MM.1S (cell line): ENCODE data around the gene EPB41L3.

Experiments
- EZH2 ChIP-seq: fragments of 300-600 bp; sonication (generic); optimal IDR thresholded peaks from 2 replicates; pipeline ENCODE3; 2017; ENCODE audit warnings: low read depth, mild to moderate bottlenecking, antibody characterized with exemption, low read length, mixed read lengths
- EZH2phosphoT487 ChIP-seq: fragments of 300-600 bp; sonication (generic); IDR thresholded peaks from 2 replicates; pipeline ENCODE4 v1.6.1; 2018; ENCODE audit warnings: antibody characterized with exemption, low read length
- TF ChIP-seq, protein P1 (sequence below): fragments of 300-600 bp; sonication (generic); IDR thresholded peaks from 2 replicates; pipeline ENCODE4 v1.5.1; 2016; ENCODE audit warnings: antibody characterized with exemption, low read length, mixed read lengths

DNA sequence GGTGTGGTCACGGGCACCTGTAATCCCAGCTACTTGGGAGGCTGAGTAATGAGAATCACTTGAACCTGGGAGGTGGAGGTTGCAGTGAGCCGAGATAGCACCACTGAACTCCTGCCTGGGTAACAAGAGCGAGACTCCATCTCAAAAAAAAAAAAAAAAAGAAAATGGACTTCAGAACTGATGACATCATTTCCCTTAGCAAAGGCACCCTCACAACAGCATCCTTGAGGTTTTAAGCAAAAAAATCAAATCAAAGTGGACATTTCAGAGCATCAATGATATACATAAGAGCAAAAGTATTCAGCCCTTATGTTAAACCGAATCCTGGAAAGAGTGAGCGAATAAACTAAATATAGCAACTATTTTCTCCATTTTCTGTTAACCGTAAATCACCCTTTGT, 45.3 kb downstream of the EPB41L3 start:
- TF ChIP-seq, protein P1, sequence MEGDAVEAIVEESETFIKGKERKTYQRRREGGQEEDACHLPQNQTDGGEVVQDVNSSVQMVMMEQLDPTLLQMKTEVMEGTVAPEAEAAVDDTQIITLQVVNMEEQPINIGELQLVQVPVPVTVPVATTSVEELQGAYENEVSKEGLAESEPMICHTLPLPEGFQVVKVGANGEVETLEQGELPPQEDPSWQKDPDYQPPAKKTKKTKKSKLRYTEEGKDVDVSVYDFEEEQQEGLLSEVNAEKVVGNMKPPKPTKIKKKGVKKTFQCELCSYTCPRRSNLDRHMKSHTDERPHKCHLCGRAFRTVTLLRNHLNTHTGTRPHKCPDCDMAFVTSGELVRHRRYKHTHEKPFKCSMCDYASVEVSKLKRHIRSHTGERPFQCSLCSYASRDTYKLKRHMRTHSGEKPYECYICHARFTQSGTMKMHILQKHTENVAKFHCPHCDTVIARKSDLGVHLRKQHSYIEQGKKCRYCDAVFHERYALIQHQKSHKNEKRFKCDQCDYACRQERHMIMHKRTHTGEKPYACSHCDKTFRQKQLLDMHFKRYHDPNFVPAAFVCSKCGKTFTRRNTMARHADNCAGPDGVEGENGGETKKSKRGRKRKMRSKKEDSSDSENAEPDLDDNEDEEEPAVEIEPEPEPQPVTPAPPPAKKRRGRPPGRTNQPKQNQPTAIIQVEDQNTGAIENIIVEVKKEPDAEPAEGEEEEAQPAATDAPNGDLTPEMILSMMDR = no peak
- TF ChIP-seq EZH2 = no peak
- no peak for TF ChIP-seq EZH2phosphoT487
